ENCODE results near the gene LMOD1.
"Not testable (repeated sequence)": the region's sequence is repeated elsewhere in the genome, so short reads cannot be mapped to it uniquely, and the experiment has no call there.

The LMOD1 gene

GRCh38 chr1:201912832-201913231 lies 33.5 kb downstream of the LMOD1 start:
- DNase-seq, result no peak

- no peak for DNase-seq
Measured at GRCh38 chr1:201911826-201912571, 34.3 kb downstream of the LMOD1 start.

- DNase-seq, result no peak
Measured at GRCh38 chr1:201907621-201908020, 38.7 kb downstream of the LMOD1 start.

- no peak for DNase-seq
Measured at GRCh38 chr1:201906336-201906735, 40.0 kb downstream of the LMOD1 start.

- DNase-seq, result no peak
Measured at GRCh38 chr1:201905234-201905890, 41.0 kb downstream of the LMOD1 start.

GRCh38 chr1:201904579-201904978 lies 41.8 kb downstream of the LMOD1 start:
- DNase-seq, result no peak

- no peak for DNase-seq
Measured at GRCh38 chr1:201903135-201903534, 43.2 kb downstream of the LMOD1 start.

GRCh38 chr1:201902198-201902597 lies 44.1 kb downstream of the LMOD1 start:
- DNase-seq, result no peak

- not testable (repeated sequence) for DNase-seq
Measured at GRCh38 chr1:201901036-201901435, 45.3 kb downstream of the LMOD1 start.

- no peak for DNase-seq
Measured at GRCh38 chr1:201900476-201900875, 45.9 kb downstream of the LMOD1 start.

GRCh38 chr1:201899683-201900429 lies 46.5 kb downstream of the LMOD1 start:
- no peak for DNase-seq

GRCh38 chr1:201898992-201899391 lies 47.4 kb downstream of the LMOD1 start:
- no peak for DNase-seq

- no peak for DNase-seq
Measured at GRCh38 chr1:201898240-201898894, 48.0 kb downstream of the LMOD1 start.

- no peak for DNase-seq
Measured at GRCh38 chr1:201896951-201897391, 49.4 kb downstream of the LMOD1 start.

GRCh38 chr1:201895913-201896807 lies 50.2 kb downstream of the LMOD1 start:
- DNase-seq, result peak; percentile 91

GRCh38 chr1:201895120-201895665 lies 51.2 kb downstream of the LMOD1 start:
- DNase-seq, result no peak

GRCh38 chr1:201894343-201895119 lies 51.8 kb downstream of the LMOD1 start:
- DNase-seq, result no peak

- DNase-seq, result no peak
Measured at GRCh38 chr1:201893431-201893830, 52.9 kb downstream of the LMOD1 start.

- no peak for DNase-seq
Measured at GRCh38 chr1:201892211-201892610, 54.1 kb downstream of the LMOD1 start.

GRCh38 chr1:201891451-201892045 lies 54.8 kb downstream of the LMOD1 start:
- DNase-seq, result no peak
